ENCODE results near the gene SPTLC2. TPM values are rescaled to one million over a fixed set of nuclear protein-coding genes. Genes with fewer than 3 reads are reported as not detected.

The SPTLC2 gene
- total and polyA plus RNA-seq, 7 donors, result 2.4 to 9.0 (median 5.8) TPM

- ATAC-seq (no peak), DNase-seq (no peak)
- Histone ChIP-seq H3K27ac (no peak overlapping the region), H3K36me3 (ENCODE audit: insufficient read depth in 1 of 2, low read depth in 1 of 2) (no peaks in the 10 kb centered on the region), H3K27me3 (ENCODE audit: insufficient read depth in 3 of 3, low read length in 2 of 3) (no peaks in the 10 kb centered on the region), H3K4me3 (no peak overlapping the region), H3K4me1 (no peaks in the 10 kb centered on the region), H3K9me3 (no peaks in the 10 kb centered on the region)
- TF ChIP-seq, protein P1, sequence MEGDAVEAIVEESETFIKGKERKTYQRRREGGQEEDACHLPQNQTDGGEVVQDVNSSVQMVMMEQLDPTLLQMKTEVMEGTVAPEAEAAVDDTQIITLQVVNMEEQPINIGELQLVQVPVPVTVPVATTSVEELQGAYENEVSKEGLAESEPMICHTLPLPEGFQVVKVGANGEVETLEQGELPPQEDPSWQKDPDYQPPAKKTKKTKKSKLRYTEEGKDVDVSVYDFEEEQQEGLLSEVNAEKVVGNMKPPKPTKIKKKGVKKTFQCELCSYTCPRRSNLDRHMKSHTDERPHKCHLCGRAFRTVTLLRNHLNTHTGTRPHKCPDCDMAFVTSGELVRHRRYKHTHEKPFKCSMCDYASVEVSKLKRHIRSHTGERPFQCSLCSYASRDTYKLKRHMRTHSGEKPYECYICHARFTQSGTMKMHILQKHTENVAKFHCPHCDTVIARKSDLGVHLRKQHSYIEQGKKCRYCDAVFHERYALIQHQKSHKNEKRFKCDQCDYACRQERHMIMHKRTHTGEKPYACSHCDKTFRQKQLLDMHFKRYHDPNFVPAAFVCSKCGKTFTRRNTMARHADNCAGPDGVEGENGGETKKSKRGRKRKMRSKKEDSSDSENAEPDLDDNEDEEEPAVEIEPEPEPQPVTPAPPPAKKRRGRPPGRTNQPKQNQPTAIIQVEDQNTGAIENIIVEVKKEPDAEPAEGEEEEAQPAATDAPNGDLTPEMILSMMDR (IDR thresholded peaks at IDR 0.05), result no peak
- intact Hi-C loops (cut with DNase I), result no loop called here
- WGBS, 3 donors, result 67 to 80% (median 78%) methylated on average over 35 of the region's 35 CpGs
These were observed 140.9 kb downstream of the SPTLC2 start for GRCh38 chr14:77475432-77476115.

- WGBS, 3 donors, result 32 to 43% (median 38%) methylated on average over 9 of the region's 9 CpGs
- ATAC-seq, result peak in 1 of 4 donors; percentile 57
- no peak overlapping the region for H3K4me3 ChIP-seq
- peaks cover under 1 to 7% of the 10 kb centered on the region in 2 donors for H3K36me3 ChIP-seq (ENCODE audit: insufficient read depth in 1 of 2, low read depth in 1 of 2)
- intact Hi-C loops (cut with DNase I), result no loop called here
- no peaks in the 10 kb centered on the region for H3K9me3 ChIP-seq
- H3K4me1 ChIP-seq, result no peaks in the 10 kb centered on the region
- no peak overlapping the region for H3K27ac ChIP-seq
- TF ChIP-seq, protein P1 (IDR thresholded peaks at IDR 0.05), result no peak
- peak in 1 of 2 donors; percentile 70 for DNase-seq
- H3K27me3 ChIP-seq (ENCODE audit: insufficient read depth in 3 of 3, low read length in 2 of 3), result no peaks in the 10 kb centered on the region
These were observed 141.8 kb downstream of the SPTLC2 start for GRCh38 chr14:77474479-77475177.

- no peak for DNase-seq
- H3K36me3 ChIP-seq (ENCODE audit: insufficient read depth in 1 of 2, low read depth in 1 of 2), result peaks cover 3 to 14% of the 10 kb centered on the region in 2 donors
- intact Hi-C loops (cut with DNase I), result no loop called here
- H3K27ac ChIP-seq, result no peak overlapping the region
- no peaks in the 10 kb centered on the region for H3K4me1 ChIP-seq
- WGBS, 3 donors, result 51 to 66% (median 54%) methylated on average over 5 of the region's 5 CpGs
- no peaks in the 10 kb centered on the region for H3K9me3 ChIP-seq
- no peak for ATAC-seq
- TF ChIP-seq, protein P1 (IDR thresholded peaks at IDR 0.05), result no peak
- no peaks in the 10 kb centered on the region for H3K27me3 ChIP-seq (ENCODE audit: insufficient read depth in 3 of 3, low read length in 2 of 3)
- H3K4me3 ChIP-seq, result no peak overlapping the region
These were observed 142.5 kb downstream of the SPTLC2 start for GRCh38 chr14:77473921-77474320.

DNA sequence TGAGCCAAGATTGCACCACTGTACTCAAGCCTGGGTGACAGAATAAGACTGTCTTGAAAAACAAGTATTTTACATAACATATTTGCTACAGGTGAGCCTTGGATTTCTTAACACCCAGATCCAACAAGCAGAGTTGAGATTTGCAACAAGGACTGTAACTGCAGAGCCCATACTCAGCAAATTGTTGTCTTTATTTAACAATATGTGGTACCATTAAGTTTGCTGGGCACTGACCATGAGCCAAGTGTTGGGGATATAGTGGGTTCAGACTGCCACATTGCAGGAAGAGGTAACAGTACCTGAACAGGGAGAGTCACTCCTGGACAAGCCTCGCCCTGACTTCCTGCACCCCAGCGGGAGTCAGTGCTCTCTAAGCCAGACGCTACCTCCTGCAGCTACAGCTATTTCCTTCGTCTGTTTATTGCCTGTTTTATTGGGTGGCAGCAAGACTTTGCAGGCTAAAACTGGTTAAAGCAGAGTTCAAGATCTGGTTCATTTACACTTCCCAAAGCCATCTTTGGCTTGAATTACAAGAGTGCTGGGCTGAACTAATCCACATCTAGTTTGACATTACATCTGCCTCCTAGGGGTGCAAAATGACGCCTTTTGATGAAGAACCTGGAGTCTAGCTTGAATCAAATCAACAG is 146.1 kb downstream of the SPTLC2 start:
- ATAC-seq, result peak in 1 of 4 donors; percentile 35
- TF ChIP-seq, protein P1 (IDR thresholded peaks at IDR 0.05), result no peak
- Histone ChIP-seq H3K4me3 (no peak overlapping the region), H3K36me3 (ENCODE audit: insufficient read depth in 1 of 2, low read depth in 1 of 2) (peaks cover 17 to 49% of the 10 kb centered on the region in 2 donors), H3K27me3 (ENCODE audit: insufficient read depth in 3 of 3, low read length in 2 of 3) (no peaks in the 10 kb centered on the region), H3K9me3 (no peaks in the 10 kb centered on the region), H3K27ac (no peak overlapping the region), H3K4me1 (no peaks in the 10 kb centered on the region)
- WGBS, 3 donors, result 64 to 74% (median 68%) methylated on average over 5 of the region's 5 CpGs
- no peak for DNase-seq
- intact Hi-C loops (cut with DNase I), result no loop called here

Measured in psoas muscle (tissue), 8 donors.